Measurements from ENCODE around the gene OR52W1.

OR52W1 gene

DNA sequence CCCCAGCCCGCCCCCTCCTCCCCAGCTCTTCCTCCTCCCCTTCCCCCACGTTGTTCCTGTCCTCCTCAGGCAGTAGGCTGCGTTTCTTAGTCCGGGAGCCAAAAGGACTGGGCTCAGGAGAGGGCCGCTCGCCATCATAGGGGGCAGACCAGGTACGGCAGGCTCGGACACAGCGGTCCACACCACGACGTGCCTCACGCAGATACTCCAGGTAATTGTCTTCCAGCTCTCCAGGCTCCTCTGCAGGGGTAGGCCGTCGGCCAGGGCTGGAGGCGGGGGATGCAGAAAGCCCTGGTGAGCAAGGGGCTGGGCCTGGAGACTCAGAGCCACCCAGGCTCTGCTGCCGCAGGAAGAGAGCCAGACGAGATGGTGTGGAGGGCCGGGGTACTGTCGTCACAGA, 18.7 kb downstream of the OR52W1 start:
- Histone ChIP-seq H3K36me3 (peaks cover 68 to 96% (median 71%) of the 10 kb centered on the region in 3 donors), H3K27me3 (no peaks in the 10 kb centered on the region), H3K27ac (no peak overlapping the region), H3K4me3 (no peak overlapping the region), H3K9me3 (no peaks in the 10 kb centered on the region), H3K4me1 (no peaks in the 10 kb centered on the region)
- TF ChIP-seq, protein P1, sequence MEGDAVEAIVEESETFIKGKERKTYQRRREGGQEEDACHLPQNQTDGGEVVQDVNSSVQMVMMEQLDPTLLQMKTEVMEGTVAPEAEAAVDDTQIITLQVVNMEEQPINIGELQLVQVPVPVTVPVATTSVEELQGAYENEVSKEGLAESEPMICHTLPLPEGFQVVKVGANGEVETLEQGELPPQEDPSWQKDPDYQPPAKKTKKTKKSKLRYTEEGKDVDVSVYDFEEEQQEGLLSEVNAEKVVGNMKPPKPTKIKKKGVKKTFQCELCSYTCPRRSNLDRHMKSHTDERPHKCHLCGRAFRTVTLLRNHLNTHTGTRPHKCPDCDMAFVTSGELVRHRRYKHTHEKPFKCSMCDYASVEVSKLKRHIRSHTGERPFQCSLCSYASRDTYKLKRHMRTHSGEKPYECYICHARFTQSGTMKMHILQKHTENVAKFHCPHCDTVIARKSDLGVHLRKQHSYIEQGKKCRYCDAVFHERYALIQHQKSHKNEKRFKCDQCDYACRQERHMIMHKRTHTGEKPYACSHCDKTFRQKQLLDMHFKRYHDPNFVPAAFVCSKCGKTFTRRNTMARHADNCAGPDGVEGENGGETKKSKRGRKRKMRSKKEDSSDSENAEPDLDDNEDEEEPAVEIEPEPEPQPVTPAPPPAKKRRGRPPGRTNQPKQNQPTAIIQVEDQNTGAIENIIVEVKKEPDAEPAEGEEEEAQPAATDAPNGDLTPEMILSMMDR (IDR thresholded peaks at IDR 0.05), result no peak
- intact Hi-C loops (cut with DNase I; ENCODE audit: low total_unique reads), result no loop called here
- DNase-seq, result no peak

- Histone ChIP-seq H3K9me3 (no peaks in the 10 kb centered on the region), H3K36me3 (peaks cover 74 to 97% (median 80%) of the 10 kb centered on the region in 3 donors), H3K4me1 (no peaks in the 10 kb centered on the region), H3K27me3 (no peaks in the 10 kb centered on the region), H3K4me3 (no peak overlapping the region), H3K27ac (no peak overlapping the region)
- TF ChIP-seq, protein P1 (IDR thresholded peaks at IDR 0.05), result no peak
- DNase-seq, result peak in 1 of 2 donors; percentile 47
- intact Hi-C loops (cut with DNase I; ENCODE audit: low total_unique reads), result no loop called here
Observed at GRCh38 chr11:6219359-6219758, 20.3 kb downstream of the OR52W1 start.

DNA sequence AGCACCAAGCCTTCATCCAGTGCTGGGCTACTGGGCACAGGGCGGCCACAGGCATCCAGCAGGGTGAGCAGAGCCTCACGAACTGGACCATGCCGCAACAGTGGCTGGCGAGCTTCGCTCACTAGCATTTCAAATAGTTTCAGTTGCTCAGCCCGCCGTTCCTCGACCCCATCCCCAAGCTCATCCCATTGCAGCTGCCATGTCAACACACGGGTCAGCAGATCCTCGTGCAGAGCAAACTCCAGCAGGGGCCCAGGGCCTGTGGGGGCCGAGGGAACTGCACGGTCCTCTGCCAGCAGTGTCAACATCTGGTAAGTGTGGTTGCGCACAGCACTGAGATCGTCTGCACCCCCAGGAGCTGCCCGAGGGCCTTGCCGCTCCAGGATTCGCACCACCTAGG, 24.8 kb downstream of the OR52W1 start:
- intact Hi-C loops (cut with DNase I; ENCODE audit: low total_unique reads), result no loop called here
- H3K4me1 ChIP-seq, result peaks cover 0 to 12% (median 0%) of the 10 kb centered on the region in 4 donors
- no peak overlapping the region for H3K4me3 ChIP-seq
- DNase-seq, result no peak
- H3K27ac ChIP-seq, result no peak overlapping the region
- no peaks in the 10 kb centered on the region for H3K27me3 ChIP-seq
- TF ChIP-seq, protein P1 (IDR thresholded peaks at IDR 0.05), result no peak
- no peaks in the 10 kb centered on the region for H3K9me3 ChIP-seq
- peaks cover 40 to 65% (median 50%) of the 10 kb centered on the region in 3 donors for H3K36me3 ChIP-seq

- TF ChIP-seq, protein P1 (IDR thresholded peaks at IDR 0.05), result no peak
- Histone ChIP-seq H3K27me3 (no peaks in the 10 kb centered on the region), H3K4me1 (peaks cover 0 to 12% (median 0%) of the 10 kb centered on the region in 4 donors), H3K36me3 (peaks cover 34 to 60% (median 44%) of the 10 kb centered on the region in 3 donors), H3K9me3 (no peaks in the 10 kb centered on the region), H3K27ac (no peak overlapping the region), H3K4me3 (no peak overlapping the region)
- DNase-seq, result no peak
- intact Hi-C loops (cut with DNase I; ENCODE audit: low total_unique reads), result no loop called here
Observed at GRCh38 chr11:6224421-6224820, 25.4 kb downstream of the OR52W1 start.

- no peak overlapping the region for H3K27ac ChIP-seq
- intact Hi-C loops (cut with DNase I; ENCODE audit: low total_unique reads), result loop anchor here (5.0 kb wide), 1 partner anchor 528 kb away; no protein-coding TSS in a partner anchor
- TF ChIP-seq, protein P1 (IDR thresholded peaks at IDR 0.05), result no peak
Observed at GRCh38 chr11:6225024-6225423, 26.0 kb downstream of the OR52W1 start.

DNA sequence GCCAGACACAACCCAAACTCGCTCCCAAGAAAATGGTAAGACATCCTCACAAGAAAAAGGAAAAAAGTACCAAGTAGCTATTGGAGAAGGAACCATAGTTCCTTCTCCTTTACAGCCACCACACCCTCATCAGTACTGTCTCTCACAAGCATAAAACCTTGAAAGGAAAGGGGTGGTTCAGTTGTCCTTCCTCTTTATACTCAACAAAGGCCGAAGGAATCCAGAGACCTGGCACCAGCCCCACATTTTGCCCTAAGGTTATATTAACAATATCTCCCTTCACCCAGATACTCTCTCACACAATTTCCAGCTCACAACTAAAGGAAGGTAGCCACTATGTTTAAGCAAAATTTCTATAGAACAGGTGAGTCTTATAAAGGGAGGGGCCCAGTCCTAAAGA, 26.9 kb downstream of the OR52W1 start:
- Histone ChIP-seq H3K27me3 (no peaks in the 10 kb centered on the region), H3K4me3 (no peak overlapping the region), H3K4me1 (peaks cover 0 to 12% (median 2%) of the 10 kb centered on the region in 4 donors), H3K27ac (no peak overlapping the region), H3K9me3 (no peaks in the 10 kb centered on the region), H3K36me3 (peaks cover 29 to 45% (median 31%) of the 10 kb centered on the region in 3 donors)
- intact Hi-C loops (cut with DNase I; ENCODE audit: low total_unique reads), result loop anchor here (5.0 kb wide), 1 partner anchor 529 kb away; no protein-coding TSS in a partner anchor
- DNase-seq, result no peak
- TF ChIP-seq, protein P1 (IDR thresholded peaks at IDR 0.05), result no peak

More at GRCh38 chr11:6225024-6225423, 26.0 kb downstream of the OR52W1 start:
- Histone ChIP-seq H3K9me3 (no peaks in the 10 kb centered on the region), H3K36me3 (peaks cover 31 to 54% (median 38%) of the 10 kb centered on the region in 3 donors), H3K27me3 (no peaks in the 10 kb centered on the region), H3K4me1 (peaks cover 0 to 12% (median 0%) of the 10 kb centered on the region in 4 donors), H3K4me3 (no peak overlapping the region)
- no peak for DNase-seq

Data from tibial artery (tissue), 4 donors.